PC-9 (cell line): ENCODE measurements around the gene IMMP2L. TPM values are rescaled to one million over a fixed set of nuclear protein-coding genes. Genes with fewer than 3 reads are reported as not detected.

Experiments used
- BruUV-seq: library from RNA; stranded (reverse); fragments of 400-500 nt; replicated peaks from 2 replicates; lab custom pipeline; 2021; lab: Mats Ljungman, UMichigan
- CTCF ChIA-PET: fragments of 300-600 bp; sonication (Branson Sonifier 250); formaldehyde crosslinking; loops from one replicate; lab custom pipeline; 2022; ENCODE audit warnings: antibody characterized with exemption; lab: Charles Lee
- POLR2A ChIA-PET: fragments of 300-600 bp; sonication (Branson Sonifier 250); formaldehyde crosslinking; loops from one replicate; lab custom pipeline; 2022; ENCODE audit warnings: antibody characterized with exemption; ENCODE audit not compliant: unreplicated experiment; lab: Charles Lee
- DNase-seq, 2 experiments: peaks; one replicate each; pipeline versions ENCODE4 v3.0.0 to v3.0.0-alpha.2; 2015 to 2022; ENCODE audit warnings: mixed read lengths in 1 of 2
- H2AFZ ChIP-seq: fragments of 200-600 bp; sonication (generic); 2 replicates; pipeline ENCODE4 v1.8.1; 2017; ENCODE audit warnings: antibody characterized with exemption
- H3F3A ChIP-seq: fragments of 200-600 bp; sonication (generic); 2 replicates; pipeline ENCODE4 v1.8.1; 2017; ENCODE audit warnings: antibody characterized with exemption, mild to moderate bottlenecking, low read depth; ENCODE audit not compliant: insufficient read depth
- H3K27ac ChIP-seq: fragments of 200-600 bp; sonication (generic); 2 replicates; pipeline ENCODE4 v1.6.1; 2016; ENCODE audit warnings: mixed run types
- H3K27me3 ChIP-seq: fragments of 200-600 bp; sonication (generic); 2 replicates; pipeline ENCODE4 v1.6.1; 2016; ENCODE audit warnings: low read depth, mixed run types; ENCODE audit not compliant: insufficient read depth
- H3K36me3 ChIP-seq: fragments of 200-600 bp; sonication (generic); 2 replicates; pipeline ENCODE4 v1.6.1; 2016; ENCODE audit warnings: low read depth, mixed run types
- H3K4me1 ChIP-seq: fragments of 200-600 bp; sonication (generic); replicated peaks from 2 replicates; pipeline ENCODE4 v1.6.1; 2016; ENCODE audit warnings: mixed run types; ENCODE audit not compliant: insufficient read depth
- H3K4me2 ChIP-seq: fragments of 200-600 bp; sonication (generic); 2 replicates; pipeline ENCODE4 v1.6.1; 2017; ENCODE audit warnings: mixed run types
- H3K4me3 ChIP-seq: fragments of 200-600 bp; sonication (generic); 2 replicates; pipeline ENCODE4 v1.6.1; 2016; ENCODE audit warnings: mixed run types
- H3K79me2 ChIP-seq: fragments of 200-600 bp; sonication (generic); 2 replicates; pipeline ENCODE4 v1.6.1; 2017; ENCODE audit warnings: low read depth, mixed run types
- H3K9me2 ChIP-seq: fragments of 200-600 bp; sonication (generic); 2 replicates; pipeline ENCODE4 v1.8.1; 2017; ENCODE audit warnings: mild to moderate bottlenecking; ENCODE audit not compliant: insufficient read depth
- H3K9me3 ChIP-seq: fragments of 200-600 bp; sonication (generic); 2 replicates; pipeline ENCODE4 v1.8.1; 2016; ENCODE audit warnings: low read depth; ENCODE audit not compliant: insufficient read depth
- H4K20me1 ChIP-seq: fragments of 200-600 bp; sonication (generic); 2 replicates; pipeline ENCODE4 v1.8.1; 2017; ENCODE audit not compliant: insufficient read depth
- CTCF ChIP-seq: fragments of 200-600 bp; sonication (generic); conservative IDR thresholded peaks from 2 replicates; pipeline ENCODE4 v1.6.1; 2017; ENCODE audit warnings: mixed run types, antibody characterized with exemption, mild to moderate bottlenecking, moderate library complexity
- EZH2 ChIP-seq: fragments of 200-600 bp; sonication (generic); IDR thresholded peaks from 2 replicates; pipeline ENCODE4 v1.8.0; 2017; ENCODE audit warnings: antibody characterized with exemption, low read depth
- intact Hi-C: fragments of 100-400 bp; cut with micrococcal nuclease; formaldehyde crosslinking; loops from one replicate; pipeline ENCODE4 v1.10.0; 2022; ENCODE audit not compliant: unreplicated experiment
- total RNA-seq: library from RNA; stranded (reverse); gene quantifications from 2 replicates; pipeline ENCODE4 v1.2.3, GENCODE V29; 2021

IMMP2L gene
- total RNA-seq, 1 experiment from 2014 or later = 40.5 TPM

DNA sequence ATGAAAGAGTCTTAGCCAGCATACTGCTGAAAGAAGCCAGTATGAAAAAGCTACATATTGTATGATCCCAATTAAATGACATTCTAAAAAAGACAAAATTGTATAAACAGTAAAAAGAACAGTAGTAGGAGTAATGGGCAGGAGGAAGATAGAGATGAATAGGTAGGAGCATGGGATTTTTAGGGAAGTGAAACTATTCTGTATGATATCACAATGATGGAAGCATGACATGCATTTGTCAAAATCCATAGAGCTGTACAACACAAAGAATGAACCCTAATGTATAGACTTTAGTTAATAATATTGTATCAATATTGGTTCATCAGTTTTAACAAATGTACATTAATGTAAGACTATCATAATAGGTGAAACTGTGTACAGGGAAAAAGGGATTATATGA, 147.9 kb downstream of the IMMP2L start:
- Histone ChIP-seq H4K20me1 (no peaks in the 10 kb centered on the region; the same call in 1 of the 2 replicates), H3K9me2 (no peaks in the 10 kb centered on the region), H3K9me3 (no peaks in the 10 kb centered on the region), H3K4me2 (no peak overlapping the region), H3K4me3 (no peak overlapping the region), H3K79me2 (no peaks in the 10 kb centered on the region), H3K4me1 (no peaks in the 10 kb centered on the region), H3K27me3 (no peaks in the 10 kb centered on the region), H3K36me3 (no peaks in the 10 kb centered on the region), H3K27ac (no peak overlapping the region), H2AFZ (no peak overlapping the region), H3F3A (no peaks in the 10 kb centered on the region)
- ChIA-PET POLR2A (interaction anchor here (0.6 kb wide), 1 partner anchor 148 kb away, joined by 7 read pairs; the partner anchor contains the start of gene IMMP2L), CTCF (interaction anchor here (0.6 kb wide), 1 partner anchor 272 kb away, joined by 4 read pairs; no protein-coding TSS in a partner anchor)
- DNase-seq = no peak
- intact Hi-C loops = no loop called here
- BruUV-seq = no TSS peak
- TF ChIP-seq CTCF = no peak
- no peak for TF ChIP-seq EZH2

- CTCF ChIA-PET = no interaction called here
- no peaks in the 10 kb centered on the region for H3F3A ChIP-seq
- no peaks in the 10 kb centered on the region; the same call in 1 of the 2 replicates for H4K20me1 ChIP-seq
- H3K27ac ChIP-seq = no peak overlapping the region
- no peaks in the 10 kb centered on the region for H3K27me3 ChIP-seq
- H3K36me3 ChIP-seq = no peaks in the 10 kb centered on the region
- BruUV-seq = no TSS peak
- intact Hi-C loops = no loop called here
- no peaks in the 10 kb centered on the region for H3K9me3 ChIP-seq
- H3K9me2 ChIP-seq = no peaks in the 10 kb centered on the region
- no peak overlapping the region for H3K4me2 ChIP-seq
- H3K4me1 ChIP-seq = no peaks in the 10 kb centered on the region
- TF ChIP-seq EZH2 = no peak
- no peak for TF ChIP-seq CTCF
- POLR2A ChIA-PET = no interaction called here
- no peak for DNase-seq
- no peak overlapping the region for H3K4me3 ChIP-seq
- no peak overlapping the region for H2AFZ ChIP-seq
- no peaks in the 10 kb centered on the region for H3K79me2 ChIP-seq
These were observed 148.6 kb downstream of the IMMP2L start for GRCh38 chr7:111413739-111414138.

GRCh38 chr7:111410899-111411298, 151.4 kb downstream of the IMMP2L start:
- Histone ChIP-seq H3K36me3 (no peaks in the 10 kb centered on the region), H4K20me1 (no peaks in the 10 kb centered on the region; the same call in 1 of the 2 replicates), H3K4me3 (no peak overlapping the region), H3K79me2 (no peaks in the 10 kb centered on the region), H3K9me2 (no peaks in the 10 kb centered on the region), H3K27me3 (no peaks in the 10 kb centered on the region), H3K4me2 (no peak overlapping the region), H3F3A (no peaks in the 10 kb centered on the region), H3K27ac (no peak overlapping the region), H3K4me1 (no peaks in the 10 kb centered on the region), H3K9me3 (no peaks in the 10 kb centered on the region), H2AFZ (no peak overlapping the region)
- intact Hi-C loops = no loop called here
- CTCF ChIA-PET = no interaction called here
- POLR2A ChIA-PET = no interaction called here
- no peak for DNase-seq
- no TSS peak for BruUV-seq
- no peak for TF ChIP-seq CTCF
